MM.1S (cell line): ENCODE results near the gene PAAF1.

Source experiments
- CTCF ChIP-seq: fragments of 300-600 bp; sonication (generic); IDR thresholded peaks from 2 replicates; pipeline ENCODE4 v1.5.1; 2016; ENCODE audit warnings: antibody characterized with exemption, low read length, mixed read lengths
- EZH2 ChIP-seq: fragments of 300-600 bp; sonication (generic); optimal IDR thresholded peaks from 2 replicates; pipeline ENCODE3; 2017; ENCODE audit warnings: low read depth, mild to moderate bottlenecking, antibody characterized with exemption, low read length, mixed read lengths
- EZH2phosphoT487 ChIP-seq: fragments of 300-600 bp; sonication (generic); IDR thresholded peaks from 2 replicates; pipeline ENCODE4 v1.6.1; 2018; ENCODE audit warnings: antibody characterized with exemption, low read length

- TF ChIP-seq CTCF (no peak), EZH2phosphoT487 (no peak), EZH2 (no peak)
These were observed 91.7 kb downstream of the PAAF1 start for GRCh38 chr11:73968356-73968966.
